WTC11 (cell line): Measurements from ENCODE around the gene DNTT. TPM values are rescaled to one million over a fixed set of nuclear protein-coding genes. Genes with fewer than 3 reads are reported as not detected.
"Not testable (repeated sequence)": the region's sequence is repeated elsewhere in the genome, so short reads cannot be mapped to it uniquely, and the experiment has no call there.

Experiments used
- ATAC-seq: fragments of 200-7000 bp; cut with Tn5 transposase; 2 replicates; pipeline ENCODE4 v1.10.0; 2021; ENCODE audit warnings: mild to moderate bottlenecking, moderate library complexity
- CTCF ChIA-PET: fragments of 300-600 bp; sonication (Branson Sonifier 250); formaldehyde crosslinking; loops from one replicate; lab custom pipeline; 2021; ENCODE audit warnings: antibody characterized with exemption; lab: Charles Lee
- POLR2A ChIA-PET: fragments of 350-600 bp; sonication (Branson Sonifier 250); formaldehyde crosslinking; loops from one replicate; lab custom pipeline; 2021; ENCODE audit warnings: antibody characterized with exemption; lab: Charles Lee
- DNase-seq: peaks from one replicate; pipeline ENCODE4 v3.0.0; 2021; ENCODE audit warnings: low spot score
- H3K27ac Mint-ChIP-seq: 2 replicates; pipeline ENCODE4 v1.8.0; 2021; ENCODE audit warnings: mixed read lengths
- H3K27me3 Mint-ChIP-seq: 2 replicates; pipeline ENCODE4 v1.8.0; 2021; ENCODE audit warnings: low read depth, mild to moderate bottlenecking, moderate library complexity, mixed read lengths
- H3K36me3 Mint-ChIP-seq: 2 replicates; pipeline ENCODE4 v1.8.0; 2021; ENCODE audit warnings: mixed read lengths
- H3K4me1 Mint-ChIP-seq: 2 replicates; pipeline ENCODE4 v1.8.0; 2022; ENCODE audit warnings: mixed read lengths
- H3K4me3 Mint-ChIP-seq: 2 replicates; pipeline ENCODE4 v1.8.0; 2021; ENCODE audit warnings: mild to moderate bottlenecking, moderate library complexity, mixed read lengths
- H3K9me3 Mint-ChIP-seq: 2 replicates; pipeline ENCODE4 v1.8.0; 2021; ENCODE audit warnings: mixed read lengths
- AFF4 ChIP-seq: sonication (generic); formaldehyde crosslinking; IDR thresholded peaks from 2 replicates; pipeline ENCODE4 v1.8.1; 2023; ENCODE audit warnings: mild to moderate bottlenecking, missing genetic modification reagents, borderline replicate concordance
- AR ChIP-seq: fragments of 250-450 bp; sonication (Bioruptor Pico); IDR thresholded peaks from 2 replicates; pipeline ENCODE4 v1.9.0; 2021; ENCODE audit warnings: mild to moderate bottlenecking
- E2F1 ChIP-seq: sonication (generic); formaldehyde crosslinking; IDR thresholded peaks from 2 replicates; pipeline ENCODE4 v1.8.0; 2022; ENCODE audit warnings: mild to moderate bottlenecking, missing genetic modification reagents
- ELF4 ChIP-seq: sonication (generic); formaldehyde crosslinking; IDR thresholded peaks from 2 replicates; pipeline ENCODE4 v1.8.1; 2022; ENCODE audit warnings: low read depth, mild to moderate bottlenecking, moderate library complexity, missing genetic modification reagents
- ETV6 ChIP-seq: sonication (generic); formaldehyde crosslinking; IDR thresholded peaks from 2 replicates; pipeline ENCODE4 v1.8.1; 2022; ENCODE audit warnings: mild to moderate bottlenecking, missing genetic modification reagents
- FOXK1 ChIP-seq: sonication (generic); formaldehyde crosslinking; IDR thresholded peaks from 2 replicates; pipeline ENCODE4 v1.8.0; 2022; ENCODE audit warnings: mild to moderate bottlenecking, moderate library complexity, missing genetic modification reagents
- FOXP4 ChIP-seq: sonication (generic); formaldehyde crosslinking; IDR thresholded peaks from 2 replicates; pipeline ENCODE4 v1.8.0; 2022; ENCODE audit warnings: mild to moderate bottlenecking, missing genetic modification reagents
- KAT7 ChIP-seq: sonication (generic); formaldehyde crosslinking; IDR thresholded peaks from 2 replicates; pipeline ENCODE4 v1.8.1; 2023; ENCODE audit warnings: missing genetic modification reagents, mild to moderate bottlenecking, borderline replicate concordance
- MLX ChIP-seq: sonication (generic); formaldehyde crosslinking; IDR thresholded peaks from 2 replicates; pipeline ENCODE4 v1.8.1; 2023; ENCODE audit warnings: mild to moderate bottlenecking, missing genetic modification reagents, moderate library complexity
- PREB ChIP-seq: sonication (generic); formaldehyde crosslinking; IDR thresholded peaks from 2 replicates; pipeline ENCODE4 v1.8.1; 2022; ENCODE audit warnings: mild to moderate bottlenecking, missing genetic modification reagents, moderate library complexity, borderline replicate concordance
- SP1 ChIP-seq: sonication (generic); formaldehyde crosslinking; conservative IDR thresholded peaks from 2 replicates; pipeline ENCODE4 v1.8.1; 2022; ENCODE audit warnings: missing genetic modification reagents
- STAT6 ChIP-seq: sonication (generic); formaldehyde crosslinking; conservative IDR thresholded peaks from 2 replicates; pipeline ENCODE4 v1.8.1; 2023; ENCODE audit warnings: mild to moderate bottlenecking, low read depth, missing genetic modification reagents, moderate library complexity
- USF2 ChIP-seq: sonication (generic); formaldehyde crosslinking; IDR thresholded peaks from 2 replicates; pipeline ENCODE4 v1.8.1; 2023; ENCODE audit warnings: mild to moderate bottlenecking, missing genetic modification reagents, moderate library complexity
- ZBTB21 ChIP-seq: sonication (generic); formaldehyde crosslinking; IDR thresholded peaks from 2 replicates; pipeline ENCODE4 v1.8.1; 2023; ENCODE audit warnings: mild to moderate bottlenecking, missing genetic modification reagents, borderline replicate concordance
- ZNF416 ChIP-seq: fragments of 250-450 bp; sonication (Bioruptor Pico); IDR thresholded peaks from 2 replicates; pipeline ENCODE4 v1.9.0; 2021; ENCODE audit warnings: mild to moderate bottlenecking, inconsistent platforms
- ZNF423 ChIP-seq: fragments of 250-450 bp; sonication (Bioruptor Pico); IDR thresholded peaks from 2 replicates; pipeline ENCODE4 v2.1.2; 2022; ENCODE audit warnings: mild to moderate bottlenecking, moderate library complexity
- total RNA-seq: library from RNA; stranded (reverse); gene quantifications from 3 replicates; pipeline ENCODE4 v1.2.3, GENCODE V29; 2021

DNTT gene
- total RNA-seq, 1 experiment from 2014 or later = not detected

- H3K27me3 Mint-ChIP-seq, DNase-seq, ATAC-seq, H3K4me3 Mint-ChIP-seq, POLR2A ChIA-PET, H3K9me3 Mint-ChIP-seq, H3K36me3 Mint-ChIP-seq: not testable (repeated sequence)
- peak overlapping the region; percentile 86 for H3K27ac Mint-ChIP-seq
- H3K4me1 Mint-ChIP-seq = peaks cover 67% of the 10 kb centered on the region
- CTCF ChIA-PET = interaction anchor here (1.2 to 8.4 kb wide), 3 partner anchors 30 to 142 kb away, joined by 3 to 62 read pairs (median 12); no protein-coding TSS in a partner anchor
Observed at GRCh38 chr10:96308854-96309253, 4.6 kb downstream of the DNTT start.

- peaks cover 70% of the 10 kb centered on the region for H3K4me1 Mint-ChIP-seq
- ChIA-PET POLR2A (interaction anchor here (0.6 to 1.5 kb wide), 4 partner anchors 9 to 54 kb away, joined by 3 to 4 read pairs (median 3); no protein-coding TSS in a partner anchor), CTCF (interaction anchor here (0.7 to 8.4 kb wide), 19 partner anchors 8 to 616 kb away, joined by 3 to 62 read pairs (median 4); partner anchors contain the start of gene TCTN3)
- H3K27ac Mint-ChIP-seq = peak overlapping the region; percentile 99
- ATAC-seq (peak; percentile 97), DNase-seq (peak; percentile 67)
- peak overlapping the region; percentile 52 for H3K4me3 Mint-ChIP-seq
- no peaks in the 10 kb centered on the region; the same call in 1 of the 2 replicates for H3K27me3 Mint-ChIP-seq
- H3K9me3 Mint-ChIP-seq = no peaks in the 10 kb centered on the region
- H3K36me3 Mint-ChIP-seq = no peaks in the 10 kb centered on the region
- TF ChIP-seq AR (no peak), PREB (CRISPR knock-in tag) (no peak), FOXP4 (CRISPR knock-in tag) (0 out of 2 replicates have a peak, but pooled peaks have one; percentile 68), FOXK1 (CRISPR knock-in tag) (peak; percentile 51; the same call in 1 of the 2 replicates), E2F1 (CRISPR knock-in tag) (no peak), KAT7 (CRISPR knock-in tag) (no peak), USF2 (no peak), ETV6 (CRISPR knock-in tag) (0 out of 2 replicates have a peak, but pooled peaks have one; percentile 61), MLX (CRISPR knock-in tag) (no peak), ZNF416 (CRISPR knock-in tag) (no peak), STAT6 (CRISPR knock-in tag) (no peak), ZBTB21 (CRISPR knock-in tag) (no peak), AFF4 (peak; percentile 29; the same call in 1 of the 2 replicates), ZNF423 (CRISPR knock-in tag) (no peak), ELF4 (CRISPR knock-in tag) (no peak), SP1 (CRISPR knock-in tag) (peak; percentile 65; the same call in 1 of the 2 replicates)
Observed at GRCh38 chr10:96309628-96310320, 5.5 kb downstream of the DNTT start.
